Left cardiac atrium (tissue), 4 donors: Measurements from ENCODE around the gene AKR1E2. TPM values are rescaled to one million over a fixed set of nuclear protein-coding genes. Genes with fewer than 3 reads are reported as not detected.
"Not testable (repeated sequence)": the region's sequence is repeated elsewhere in the genome, so short reads cannot be mapped to it uniquely, and the experiment has no call there.

Source experiments
- ATAC-seq, 2 donors: fragments of 200-7000 bp; cut with Tn5 transposase; one replicate each; pipeline ENCODE4 v1.9.1; 2020; ENCODE audit warnings: mild to moderate bottlenecking in 2 of 2, moderate library complexity in 2 of 2
- DNase-seq: peaks from one replicate; pipeline ENCODE4 v3.0.0-alpha.2; 2020
- intact Hi-C, 2 donors: fragments of 100-400 bp; cut with DNase I; formaldehyde crosslinking; loops; one replicate each; pipeline versions ENCODE4 v1.14.1 to v1.15.1; 2022 to 2023
- total RNA-seq, 2 donors: library from RNA; stranded (reverse); fragmentation: NEBNext Ultra II Directional; extraction: Animal tissue kit (Norgen Biotek cat#: 25700); gene quantifications; one replicate each; pipeline ENCODE4 v1.2.1, GENCODE V29; 2021
- donor health status: DM: no; HTN: yes; CAD: no.
- donor health status: DM: no; HTN: yes; CAD: no; lungs with severe emphysema.
- donor health status: DM: yes; HTN: yes; CAD: no.
- donor health status: Dilated cardiomyopathy.

AKR1E2 gene
- total RNA-seq, 2 donors from 2014 or later = 7.5 to 8.4 TPM

DNA sequence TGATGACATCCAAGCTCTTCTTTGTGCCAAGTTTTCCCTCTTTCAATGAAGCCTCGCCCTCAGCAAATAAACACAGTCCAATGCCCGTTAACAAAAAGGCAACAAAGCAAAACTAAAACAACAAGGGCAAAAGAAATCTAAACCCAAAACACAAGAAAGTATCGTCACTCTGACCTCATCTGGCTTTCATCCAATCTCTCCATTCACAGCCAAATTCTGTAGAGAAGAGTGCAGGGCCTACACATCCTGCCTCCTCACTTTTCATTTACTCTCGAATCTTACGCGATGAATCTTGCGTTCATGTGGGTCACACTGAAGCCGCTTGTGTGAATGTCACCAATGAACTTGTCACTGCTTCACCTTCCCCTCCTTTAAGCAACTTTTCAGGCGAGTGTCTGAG lies 15.9 kb upstream of the AKR1E2 start:
- intact Hi-C loops = no loop called here
- DNase-seq = no peak
- no peak for ATAC-seq

DNA sequence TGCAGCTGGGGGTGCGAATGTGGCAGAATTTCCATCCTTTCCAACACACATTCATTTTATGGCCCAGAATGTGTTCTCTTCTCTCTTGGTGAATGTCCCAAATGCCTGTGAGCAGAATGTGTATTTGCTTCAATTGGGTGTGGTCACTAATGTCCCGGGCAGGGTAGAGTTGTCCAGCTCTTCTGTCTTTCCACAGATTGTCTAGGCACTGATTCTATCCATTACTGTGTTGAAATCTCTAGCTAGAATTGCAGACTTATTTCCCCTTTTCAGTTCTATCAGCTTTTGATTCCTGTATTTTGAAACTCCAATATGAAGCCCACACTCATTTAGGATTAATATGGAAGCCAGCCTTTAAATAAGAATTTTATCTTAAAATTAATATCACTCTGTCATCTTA lies 14.0 kb upstream of the AKR1E2 start:
- intact Hi-C loops = no loop called here
- ATAC-seq = peak in 1 of 2 donors; percentile 36
- no peak for DNase-seq

DNA sequence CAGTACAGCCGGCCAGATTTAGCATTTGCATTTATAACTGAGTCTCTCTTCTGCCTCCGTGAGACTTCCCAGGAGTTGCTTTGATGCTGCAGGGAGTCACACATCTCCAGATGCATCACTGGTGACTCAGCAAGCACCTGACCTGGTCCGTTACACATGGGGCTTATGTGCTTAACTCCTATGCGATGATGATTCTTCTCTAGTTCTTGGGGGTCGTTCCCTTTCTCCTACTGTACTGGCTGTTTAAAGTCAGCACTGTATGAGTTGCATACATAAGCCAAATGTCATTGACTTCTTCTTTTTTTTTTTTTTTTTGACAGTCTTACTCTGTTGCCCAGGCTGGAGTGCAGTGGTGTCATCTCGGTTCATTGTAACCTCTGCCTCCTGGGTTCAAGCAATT lies 13.0 kb upstream of the AKR1E2 start:
- DNase-seq = no peak
- intact Hi-C loops = no loop called here
- no peak for ATAC-seq

DNA sequence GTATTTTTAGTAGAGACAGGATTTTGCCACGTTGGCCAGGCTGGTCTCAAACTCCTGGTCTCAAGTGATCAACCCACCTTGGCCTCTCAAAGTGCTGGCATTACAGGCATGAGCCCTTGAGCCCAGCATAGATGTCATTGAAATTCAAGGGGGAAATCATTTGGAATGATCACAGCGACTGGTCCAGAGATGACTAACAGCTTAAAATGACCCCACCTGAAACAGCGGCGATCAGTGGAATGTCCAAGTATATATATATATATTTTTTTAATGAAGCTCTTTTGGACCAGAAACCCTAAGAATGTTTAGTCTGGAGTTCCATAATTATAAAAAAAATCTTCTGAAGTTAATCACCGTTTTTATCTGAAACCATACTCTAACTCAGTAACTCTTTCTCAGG lies 12.5 kb upstream of the AKR1E2 start:
- ATAC-seq = no peak
- no peak for DNase-seq
- intact Hi-C loops = no loop called here

DNA sequence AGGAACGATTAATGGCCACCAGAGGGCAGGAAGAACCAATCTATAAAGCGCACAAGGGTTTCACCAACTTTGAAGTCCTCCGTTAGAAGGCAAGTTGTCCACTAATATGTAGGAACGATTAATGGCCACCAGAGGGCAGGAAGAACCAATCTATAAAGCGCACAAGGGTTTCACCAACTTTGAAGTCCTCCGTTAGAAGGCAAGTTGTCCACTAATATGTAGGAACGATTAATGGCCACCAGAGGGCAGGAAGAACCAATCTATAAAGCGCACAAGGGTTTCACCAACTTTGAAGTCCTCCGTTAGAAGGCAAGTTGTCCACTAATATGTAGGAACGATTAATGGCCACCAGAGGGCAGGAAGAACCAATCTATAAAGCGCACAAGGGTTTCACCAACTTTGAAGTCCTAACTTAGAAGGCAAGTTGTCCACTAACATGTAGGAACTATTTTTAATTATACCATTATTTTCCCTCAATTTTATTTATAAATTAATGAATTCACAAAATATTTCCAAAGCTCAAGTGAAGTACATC lies 10.3 kb upstream of the AKR1E2 start:
- DNase-seq, ATAC-seq, intact Hi-C loops: not testable (repeated sequence)

DNA sequence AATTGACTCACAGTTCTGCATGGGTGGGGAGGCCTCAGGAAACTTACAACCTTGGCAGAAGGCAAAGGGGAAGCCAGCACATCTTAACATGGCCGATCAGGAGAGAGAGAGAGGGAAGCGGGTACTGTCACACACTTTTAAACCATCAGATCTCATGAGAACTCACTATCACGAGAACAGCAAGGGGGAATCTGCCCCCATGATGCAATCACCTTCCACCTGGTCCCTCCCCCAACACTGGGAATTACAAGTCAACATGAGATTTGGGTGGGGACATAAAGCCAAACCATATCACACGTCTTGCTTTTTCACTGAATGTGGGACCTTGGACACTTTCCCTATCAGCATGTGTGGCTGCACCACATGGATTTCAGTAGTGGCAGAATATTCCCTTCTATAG lies 9.0 kb upstream of the AKR1E2 start:
- intact Hi-C loops = no loop called here
- ATAC-seq = no peak
- DNase-seq = no peak

DNA sequence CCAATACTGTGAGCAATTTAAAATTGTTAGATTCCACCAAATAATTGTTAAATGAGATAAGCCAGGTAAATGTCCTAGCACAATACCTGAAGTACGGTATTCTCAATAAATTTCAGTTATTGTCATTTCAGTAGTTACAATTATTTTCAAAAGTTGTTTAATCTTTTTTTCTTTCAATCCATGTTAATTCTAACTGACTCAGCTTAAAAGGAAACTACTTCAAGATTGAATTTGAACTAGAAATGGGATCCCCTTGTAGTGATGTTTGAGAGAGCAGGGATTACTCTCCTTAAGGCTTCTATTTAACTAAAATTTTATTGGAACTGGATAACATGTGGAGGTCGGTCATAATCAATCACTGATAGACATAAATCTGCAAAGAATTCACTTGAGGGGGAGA lies 6.9 kb upstream of the AKR1E2 start:
- no peak for ATAC-seq
- DNase-seq = no peak
- intact Hi-C loops = no loop called here

DNA sequence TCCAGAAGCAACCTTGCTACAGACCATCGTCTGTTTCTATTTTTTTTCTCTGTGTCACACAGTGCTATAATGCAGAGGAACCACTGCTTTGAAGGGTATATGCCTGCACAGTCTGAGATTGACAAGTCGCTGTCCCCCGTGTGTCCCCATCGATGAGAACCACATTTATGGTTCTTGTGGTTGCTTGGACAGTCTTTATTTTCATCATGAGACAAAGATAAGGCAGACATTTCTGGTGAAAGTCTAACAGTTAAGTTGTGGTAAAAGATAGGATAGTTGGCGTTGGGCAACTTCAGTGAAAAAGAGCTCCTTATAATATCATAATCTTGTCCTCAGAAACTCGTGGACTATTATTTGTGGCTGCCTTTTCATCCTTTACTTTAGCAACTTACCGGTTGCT lies 6.3 kb upstream of the AKR1E2 start:
- ATAC-seq (no peak), DNase-seq (no peak)
- intact Hi-C loops = no loop called here

DNA sequence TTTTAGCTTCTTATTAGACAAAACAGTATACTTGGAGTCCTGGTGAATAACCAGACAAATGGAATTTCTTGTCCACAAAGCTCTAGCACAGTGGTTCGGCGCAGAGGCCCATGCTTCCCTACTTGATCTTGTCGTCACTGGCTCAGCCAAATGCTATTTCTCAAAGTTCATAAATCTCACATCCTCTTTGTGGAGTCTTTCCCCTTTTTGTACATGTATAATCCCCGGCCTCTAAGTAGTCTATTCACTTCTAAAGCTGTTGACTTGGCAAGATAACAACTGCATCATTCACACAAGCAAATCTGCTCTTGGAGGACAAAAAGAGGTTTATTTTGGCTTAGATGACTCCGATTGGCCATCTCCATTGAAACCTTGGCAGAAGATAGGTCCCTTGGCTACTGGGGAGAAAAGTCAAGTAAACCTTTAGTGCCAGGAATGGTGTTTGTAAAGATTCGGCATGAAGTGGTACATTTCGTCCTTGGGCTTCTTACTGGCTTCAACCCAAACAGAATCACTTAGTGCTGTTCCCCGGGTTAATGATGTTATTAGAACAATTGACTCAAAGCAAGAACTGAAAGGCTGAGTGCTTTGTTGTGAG lies 5.1 kb upstream of the AKR1E2 start:
- peak; percentile 73 to 86 for ATAC-seq
- intact Hi-C loops = no loop called here
- peak; percentile 61 for DNase-seq

DNA sequence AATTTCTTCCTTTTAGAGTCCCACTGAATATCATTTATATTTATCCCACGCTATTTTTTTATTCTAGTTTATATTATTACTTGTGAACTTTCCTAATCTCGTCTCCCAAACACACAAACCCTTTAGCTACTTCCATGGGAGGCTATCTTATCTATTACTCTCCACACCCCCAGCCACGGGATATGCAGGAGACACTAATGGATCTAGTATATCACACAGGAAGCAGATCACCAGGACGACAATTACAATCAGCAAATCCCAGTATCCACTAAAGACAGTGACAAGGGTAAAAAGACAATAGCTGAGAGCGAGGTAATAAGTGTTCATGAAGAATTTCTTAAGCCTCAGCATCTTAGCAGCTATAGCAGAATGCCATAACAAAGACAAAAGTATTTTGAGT lies 3.8 kb upstream of the AKR1E2 start:
- intact Hi-C loops = no loop called here
- ATAC-seq (no peak), DNase-seq (no peak)

DNA sequence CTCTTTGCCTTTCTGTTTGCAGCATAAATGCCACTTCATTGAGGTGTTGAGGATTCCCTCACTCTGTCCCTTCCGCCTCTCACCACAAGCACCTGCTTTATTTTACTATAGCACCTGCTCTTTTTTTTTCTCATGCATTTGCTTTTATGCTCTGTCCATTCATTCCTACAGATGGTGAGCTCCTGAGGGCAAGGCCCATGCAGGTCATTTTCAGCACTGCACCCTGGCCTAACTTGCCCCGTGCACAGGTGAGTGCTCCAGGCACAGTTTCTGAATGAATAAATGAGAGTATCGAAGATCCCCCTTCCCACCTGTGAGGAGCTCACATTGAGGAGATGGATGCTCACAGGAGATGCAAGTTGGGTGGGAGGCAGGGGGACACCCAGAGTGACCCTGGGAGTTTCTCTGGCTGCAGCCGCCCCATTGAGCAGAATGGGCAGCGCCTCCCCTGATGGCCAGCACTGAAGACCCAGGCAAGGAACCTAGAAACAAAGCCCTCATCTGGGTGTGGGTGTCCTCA lies 1.2 kb upstream of the AKR1E2 start:
- intact Hi-C loops = no loop called here
- DNase-seq = no peak
- no peak for ATAC-seq

DNA sequence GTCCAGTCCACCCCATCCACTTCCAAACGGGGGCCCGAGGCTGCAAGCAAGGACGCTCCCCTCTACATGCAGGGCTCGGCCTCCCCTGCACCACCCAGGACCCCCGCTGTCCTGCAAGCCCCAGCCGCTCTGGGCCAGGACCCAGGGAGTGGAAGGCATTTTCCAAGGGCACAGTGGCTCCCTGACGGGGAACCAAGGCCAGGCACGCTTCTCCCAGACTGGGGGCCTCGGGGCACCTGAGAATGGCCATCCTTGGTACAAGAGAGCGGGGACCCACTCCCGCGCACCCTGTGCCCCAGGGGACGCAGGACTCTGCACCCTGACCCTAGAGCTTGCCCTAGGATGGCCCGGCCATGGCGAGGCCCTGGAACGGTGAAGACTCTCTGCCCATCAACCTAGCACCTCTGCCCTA lies 545 bp upstream of the AKR1E2 start:
- intact Hi-C loops = no loop called here
- DNase-seq (no peak), ATAC-seq (no peak)

DNA sequence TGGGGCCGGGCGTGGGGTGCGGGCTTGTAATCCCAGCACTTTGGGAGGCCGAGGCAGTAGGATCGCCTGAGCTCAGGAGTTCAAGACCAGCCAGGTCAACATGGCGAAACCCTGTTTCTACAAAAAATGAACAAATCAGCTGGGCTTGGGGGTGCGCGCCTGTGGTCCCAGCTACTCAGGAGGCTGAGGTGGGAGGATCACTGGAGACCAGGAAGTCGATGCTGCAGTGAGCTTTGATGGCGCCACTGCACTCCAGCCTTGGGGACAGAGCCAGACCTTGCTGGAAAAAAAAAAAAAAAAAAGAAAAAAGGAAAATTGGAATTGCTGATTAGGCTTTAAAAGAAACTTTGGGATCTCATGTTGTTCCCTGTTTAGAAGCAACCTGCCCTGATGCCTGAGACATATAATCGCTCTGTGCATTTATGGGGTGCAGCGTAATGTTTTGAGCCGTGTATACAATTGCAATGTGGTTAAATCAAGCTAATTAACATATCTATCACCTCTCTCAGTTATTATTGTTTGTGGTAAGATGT lies 851 bp downstream of the AKR1E2 start:
- intact Hi-C loops = no loop called here
- no peak for DNase-seq

DNA sequence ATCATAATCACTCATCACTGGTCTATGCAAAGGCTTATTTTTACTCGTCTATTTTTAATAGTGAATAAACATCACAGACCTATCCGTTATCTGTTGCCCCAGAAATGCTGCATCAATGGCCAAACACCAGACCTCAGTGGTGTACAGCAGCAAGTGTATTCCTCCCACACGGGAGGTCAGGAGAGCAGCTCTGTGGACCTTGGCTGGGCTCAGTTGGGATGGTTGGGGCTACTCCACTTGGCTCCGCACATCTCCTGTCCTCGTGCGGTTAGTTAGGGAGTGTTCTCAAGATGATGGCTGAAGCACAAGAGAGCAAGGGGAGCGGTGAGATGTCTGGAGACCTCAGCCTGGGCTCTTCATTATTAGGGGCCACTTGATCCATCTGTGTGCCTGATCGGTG lies 2.0 kb downstream of the AKR1E2 start:
- no peak for ATAC-seq
- intact Hi-C loops = no loop called here
- no peak for DNase-seq

More for the DNA sequence above, 851 bp downstream of the AKR1E2 start:
- no peak for ATAC-seq

DNA sequence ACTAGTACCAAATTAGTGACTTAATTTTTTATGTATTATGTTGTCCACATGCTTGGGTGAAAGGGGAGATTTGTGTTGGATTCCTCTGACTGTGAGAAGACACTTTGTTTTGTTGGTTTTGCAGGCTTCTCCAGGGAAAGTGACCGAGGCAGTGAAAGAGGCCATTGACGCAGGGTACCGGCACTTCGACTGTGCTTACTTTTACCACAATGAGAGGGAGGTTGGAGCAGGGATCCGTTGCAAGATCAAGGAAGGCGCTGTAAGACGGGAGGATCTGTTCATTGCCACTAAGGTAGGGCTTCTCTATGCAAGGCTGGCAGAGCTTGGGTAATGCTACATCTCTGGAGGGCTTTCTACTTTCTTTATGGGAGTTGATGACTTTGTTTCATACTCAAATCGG lies 4.5 kb downstream of the AKR1E2 start:
- intact Hi-C loops = loop anchor here in 1 of 2 donors (10.0 kb wide), 1 partner anchor 794 kb away; no protein-coding TSS in a partner anchor

DNA sequence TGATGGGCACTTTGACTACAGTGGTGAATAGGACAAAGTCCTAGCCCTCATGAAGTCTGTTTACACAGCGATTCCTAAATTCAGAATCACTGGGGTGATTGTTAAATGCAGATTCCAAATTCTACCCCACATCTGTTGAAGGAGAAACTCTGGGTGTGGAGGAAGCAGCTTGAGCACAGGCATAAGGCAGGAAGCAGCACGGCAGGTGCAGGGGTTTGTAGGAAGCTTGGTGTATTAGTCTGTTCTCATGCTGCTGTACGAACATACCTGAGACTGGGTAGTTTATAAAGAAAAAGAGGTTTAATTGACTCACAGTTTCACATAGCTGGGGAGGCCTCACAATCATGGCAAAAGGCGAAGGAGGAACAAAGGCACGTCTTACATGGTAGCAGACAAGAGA lies 5.1 kb downstream of the AKR1E2 start:
- ATAC-seq (no peak), DNase-seq (no peak)
- intact Hi-C loops = loop anchor here in 1 of 2 donors (10.0 kb wide), 1 partner anchor 794 kb away; no protein-coding TSS in a partner anchor

More for the DNA sequence above, 4.5 kb downstream of the AKR1E2 start:
- ATAC-seq = no peak
- no peak for DNase-seq

DNA sequence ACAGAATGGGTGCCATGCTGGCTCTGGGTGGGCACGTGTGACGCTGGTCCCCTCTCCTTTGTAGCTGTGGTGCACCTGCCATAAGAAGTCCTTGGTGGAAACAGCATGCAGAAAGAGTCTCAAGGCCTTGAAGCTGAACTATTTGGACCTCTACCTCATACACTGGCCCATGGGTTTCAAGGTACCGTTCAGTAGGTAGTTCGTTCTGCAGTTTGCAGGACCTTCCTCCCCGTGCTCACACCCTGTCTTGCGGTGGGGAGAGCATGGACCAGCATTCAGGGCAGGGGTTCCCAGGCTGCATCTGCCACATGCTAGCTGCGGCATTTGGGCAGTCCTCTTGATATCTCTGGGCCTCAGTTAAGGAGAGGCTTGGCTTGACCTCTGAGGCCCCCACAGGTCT lies 7.3 kb downstream of the AKR1E2 start:
- DNase-seq (no peak), ATAC-seq (no peak)
- intact Hi-C loops = loop anchor here in 1 of 2 donors (10.0 kb wide), 1 partner anchor 792 kb away; no protein-coding TSS in a partner anchor

DNA sequence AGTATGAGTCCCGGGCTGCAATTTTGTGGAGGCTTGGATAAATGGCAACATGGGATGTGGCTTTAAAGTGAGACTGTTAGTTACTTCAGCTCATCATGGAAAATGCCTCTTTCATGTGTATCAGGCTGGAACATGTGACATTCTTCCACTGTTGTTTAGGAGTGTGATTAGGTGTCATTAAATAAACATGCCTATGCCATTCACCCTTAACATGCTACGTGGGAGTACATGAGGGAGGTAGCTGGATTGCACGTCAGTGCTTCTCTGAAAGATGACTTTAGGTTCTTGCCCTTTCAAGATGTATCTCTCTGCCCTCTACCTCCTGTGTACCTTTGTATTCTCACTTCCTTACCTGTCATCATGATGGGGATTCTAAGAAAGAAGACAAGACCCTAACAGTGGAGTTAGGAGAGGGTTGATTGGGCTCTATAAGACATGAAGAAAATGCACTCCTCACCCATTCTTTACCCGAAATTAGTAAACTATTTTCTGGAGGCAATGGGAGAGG lies 8.9 kb downstream of the AKR1E2 start:
- intact Hi-C loops = loop anchor here in 1 of 2 donors (10.0 kb wide), 1 partner anchor 790 kb away; no protein-coding TSS in a partner anchor
- DNase-seq (no peak), ATAC-seq (no peak)

DNA sequence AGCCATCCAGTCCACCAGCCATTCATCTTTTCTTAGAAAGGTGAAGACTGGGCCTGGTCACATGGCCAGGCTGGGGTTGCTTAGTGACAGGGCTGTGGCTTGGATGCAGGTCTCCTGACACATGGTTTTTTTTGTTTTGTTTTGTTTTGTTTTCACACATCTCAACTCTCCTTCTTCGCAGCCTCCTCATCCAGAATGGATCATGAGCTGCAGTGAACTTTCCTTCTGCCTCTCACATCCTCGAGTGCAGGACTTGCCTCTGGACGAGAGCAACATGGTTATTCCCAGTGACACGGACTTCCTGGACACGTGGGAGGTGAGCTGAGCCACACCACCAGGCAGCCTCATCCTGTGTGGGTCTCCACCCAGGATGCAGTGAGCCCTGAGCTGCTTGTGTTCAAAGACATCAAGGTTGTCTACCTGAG lies 9.5 kb downstream of the AKR1E2 start:
- no peak for DNase-seq
- intact Hi-C loops = loop anchor here in 1 of 2 donors (10.0 kb wide), 1 partner anchor 789 kb away; no protein-coding TSS in a partner anchor
- ATAC-seq = no peak

DNA sequence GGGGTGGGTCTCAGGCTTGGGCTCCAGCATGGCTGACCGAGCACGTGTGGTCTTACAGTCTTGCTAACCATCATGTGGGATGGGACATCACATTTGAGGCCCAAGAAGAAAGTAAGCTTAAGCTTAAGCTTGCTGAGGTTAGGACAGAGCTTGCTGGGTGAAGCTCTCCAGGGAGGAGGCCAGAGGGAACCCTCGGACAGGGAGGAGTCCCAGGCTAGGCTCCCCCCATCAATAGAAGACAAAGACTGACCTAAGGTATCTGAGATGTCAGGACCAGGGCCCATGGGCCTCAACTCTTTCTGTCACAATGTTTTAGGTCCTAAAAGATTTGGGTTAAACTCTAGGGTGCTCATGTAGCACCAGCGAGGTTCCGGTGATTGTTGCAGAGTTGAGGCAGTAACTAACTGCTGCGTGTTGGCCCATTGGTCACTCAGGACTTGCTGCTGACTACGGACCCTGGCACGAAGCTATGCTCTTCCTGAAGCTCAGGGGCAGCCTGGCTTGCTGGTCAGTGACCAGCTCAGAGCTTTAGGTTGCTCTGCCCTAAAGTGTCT lies 10.5 kb downstream of the AKR1E2 start:
- ATAC-seq (no peak), DNase-seq (no peak)
- intact Hi-C loops = loop anchor here in 1 of 2 donors (10.0 kb wide), 1 partner anchor 788 kb away; no protein-coding TSS in a partner anchor
